T-helper 1 cell treated with Interleukin-12 subunit alpha and Interleukin-12 subunit beta and Interleukin-4 antibody, amounts not matched to agents 30 μg/mL and 1 μg/mL, for 36 hours (primary cell): ENCODE data around the gene FOXQ1.

Experiments
- H3K27ac Mint-ChIP-seq: one replicate; pipeline ENCODE4 v1.8.0; 2021; ENCODE audit warnings: mild to moderate bottlenecking, mixed read lengths
- H3K27me3 Mint-ChIP-seq: one replicate; pipeline ENCODE4 v1.8.0; 2021; ENCODE audit warnings: low read depth, mixed read lengths
- H3K36me3 Mint-ChIP-seq: one replicate; pipeline ENCODE4 v1.8.0; 2021; ENCODE audit warnings: low read depth, mixed read lengths
- H3K4me1 Mint-ChIP-seq: one replicate; pipeline ENCODE4 v1.8.0; 2021; ENCODE audit warnings: low read depth, mixed read lengths
- H3K4me3 Mint-ChIP-seq: one replicate; pipeline ENCODE4 v1.8.0; 2021; ENCODE audit warnings: mild to moderate bottlenecking, moderate library complexity, mixed read lengths
- H3K9me3 Mint-ChIP-seq: one replicate; pipeline ENCODE4 v1.8.0; 2021; ENCODE audit warnings: mixed read lengths

The FOXQ1 gene

DNA sequence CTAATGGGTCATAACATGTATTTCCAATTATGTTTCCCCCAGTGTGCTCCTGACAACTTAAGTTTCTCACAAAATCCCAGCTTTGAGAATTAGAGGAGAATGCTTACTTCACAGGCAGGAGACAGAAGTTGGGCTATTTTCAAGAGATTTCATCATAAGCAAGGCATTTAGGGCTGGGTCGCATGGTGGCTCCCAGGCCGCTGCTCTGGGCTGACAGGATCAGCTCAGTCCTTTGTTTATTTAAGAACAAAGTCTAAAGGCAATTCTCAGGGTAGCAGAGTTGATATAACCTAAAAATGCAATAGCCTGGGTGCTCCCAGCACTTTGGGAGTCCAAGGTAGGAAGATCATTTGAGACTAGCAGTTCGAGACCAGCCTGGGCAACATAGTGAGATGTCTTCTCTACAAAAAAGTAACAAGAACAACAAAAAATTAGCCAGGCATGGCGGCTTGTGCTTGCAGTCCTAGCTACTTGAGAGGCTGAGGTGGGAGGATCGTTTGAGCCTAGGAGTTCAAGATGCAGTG is 10.9 kb downstream of the FOXQ1 start:
- Mint-ChIP-seq H3K4me1 (no peaks in the 10 kb centered on the region), H3K36me3 (no peaks in the 10 kb centered on the region), H3K27ac (no peak overlapping the region), H3K4me3 (no peak overlapping the region), H3K27me3 (peaks cover 34% of the 10 kb centered on the region), H3K9me3 (peaks cover 4% of the 10 kb centered on the region)

DNA sequence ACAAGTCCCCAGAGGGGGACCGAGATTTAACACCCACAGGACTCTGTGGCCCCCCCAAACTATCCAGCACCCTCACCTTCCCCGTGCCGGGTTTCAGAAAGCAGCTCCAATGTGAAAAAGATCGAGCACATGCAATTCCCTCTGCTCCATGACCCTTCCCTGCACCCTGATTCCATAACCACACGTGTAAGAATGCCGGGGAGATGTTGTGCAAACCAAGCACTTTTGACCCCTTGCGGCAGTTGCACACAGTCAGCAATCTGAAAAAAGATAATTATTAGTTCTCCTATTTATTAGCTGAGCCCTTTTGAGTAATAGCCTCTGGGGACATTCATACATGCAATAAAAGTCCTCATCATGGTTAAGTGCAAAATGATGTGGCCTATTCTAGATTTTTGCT is 13.0 kb downstream of the FOXQ1 start:
- no peaks in the 10 kb centered on the region for H3K4me1 Mint-ChIP-seq
- H3K27ac Mint-ChIP-seq: no peak overlapping the region
- H3K27me3 Mint-ChIP-seq: peaks cover 27% of the 10 kb centered on the region
- no peak overlapping the region for H3K4me3 Mint-ChIP-seq
- H3K36me3 Mint-ChIP-seq: no peaks in the 10 kb centered on the region
- H3K9me3 Mint-ChIP-seq: no peaks in the 10 kb centered on the region

DNA sequence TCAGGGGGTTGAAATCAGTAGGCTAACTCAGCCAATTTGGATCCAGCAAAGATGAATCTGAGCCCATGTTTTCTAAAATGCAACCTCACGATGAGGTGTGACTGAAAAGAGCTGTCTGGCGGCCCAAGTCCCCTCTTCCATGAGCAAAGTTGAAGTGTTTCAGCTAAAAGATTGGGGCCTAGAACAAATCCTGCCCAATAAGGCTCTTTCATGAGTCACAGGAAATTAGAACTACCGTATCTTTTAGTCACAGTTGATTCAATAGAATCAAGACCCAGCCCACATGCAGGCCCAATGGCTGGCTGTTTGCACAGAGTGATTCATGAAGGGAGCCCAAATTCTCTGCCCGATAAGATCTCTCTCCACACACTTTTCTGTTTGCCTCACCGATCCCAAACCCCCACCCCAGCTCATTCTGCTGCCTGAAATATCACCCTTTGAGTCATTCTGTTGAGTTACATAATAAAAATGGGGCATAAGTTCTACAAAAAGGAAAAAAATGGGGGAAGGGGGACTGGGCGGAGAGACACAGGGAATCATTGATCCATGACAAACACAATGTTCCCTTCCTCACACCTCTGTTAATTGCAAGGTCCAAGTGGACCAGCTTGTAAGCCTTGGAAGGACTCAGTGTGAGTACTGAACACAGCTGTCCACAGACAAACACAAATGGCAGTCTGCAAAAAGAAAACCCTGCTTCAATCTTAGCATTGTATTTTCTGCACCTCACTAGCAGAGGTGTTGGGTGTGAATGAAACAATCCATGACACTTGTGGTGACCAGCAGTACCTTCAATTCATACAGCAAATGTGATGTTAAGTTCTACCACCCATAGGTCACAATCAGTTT is 13.8 kb downstream of the FOXQ1 start:
- no peak overlapping the region for H3K27ac Mint-ChIP-seq
- H3K36me3 Mint-ChIP-seq: no peaks in the 10 kb centered on the region
- H3K4me3 Mint-ChIP-seq: no peak overlapping the region
- peaks cover 27% of the 10 kb centered on the region for H3K27me3 Mint-ChIP-seq
- H3K4me1 Mint-ChIP-seq: no peaks in the 10 kb centered on the region
- H3K9me3 Mint-ChIP-seq: no peaks in the 10 kb centered on the region

DNA sequence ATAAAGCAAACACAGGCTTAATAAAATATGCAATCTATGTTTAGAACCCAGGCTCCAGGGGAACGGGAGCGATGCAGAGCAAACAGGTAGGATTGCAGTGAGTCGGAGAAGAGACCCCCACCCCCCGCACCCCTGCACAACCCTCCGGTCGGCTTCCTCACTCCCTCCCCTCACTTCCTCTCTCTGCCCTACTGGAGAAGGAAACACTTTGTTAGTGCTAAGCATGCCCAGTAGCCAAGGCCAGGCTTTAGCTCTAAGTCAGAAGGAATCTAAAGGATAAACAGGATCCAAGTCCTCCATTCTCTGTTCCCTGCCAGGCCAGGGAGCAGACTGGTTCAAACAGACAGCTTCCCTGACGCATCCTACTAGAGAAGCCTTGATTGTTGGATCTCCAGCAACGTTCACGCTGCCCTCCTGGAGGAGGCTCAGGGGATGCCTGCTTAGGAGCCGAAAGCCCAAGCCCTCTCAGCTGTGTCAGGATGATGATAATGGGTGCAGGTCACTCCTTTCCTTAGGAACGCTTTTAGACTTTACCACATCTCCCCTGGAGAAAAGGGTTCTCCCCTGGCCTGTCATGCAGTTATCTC is 14.7 kb downstream of the FOXQ1 start:
- Mint-ChIP-seq H3K4me3 (no peak overlapping the region), H3K4me1 (no peaks in the 10 kb centered on the region), H3K36me3 (no peaks in the 10 kb centered on the region), H3K9me3 (no peaks in the 10 kb centered on the region), H3K27ac (no peak overlapping the region), H3K27me3 (peaks cover 26% of the 10 kb centered on the region)

DNA sequence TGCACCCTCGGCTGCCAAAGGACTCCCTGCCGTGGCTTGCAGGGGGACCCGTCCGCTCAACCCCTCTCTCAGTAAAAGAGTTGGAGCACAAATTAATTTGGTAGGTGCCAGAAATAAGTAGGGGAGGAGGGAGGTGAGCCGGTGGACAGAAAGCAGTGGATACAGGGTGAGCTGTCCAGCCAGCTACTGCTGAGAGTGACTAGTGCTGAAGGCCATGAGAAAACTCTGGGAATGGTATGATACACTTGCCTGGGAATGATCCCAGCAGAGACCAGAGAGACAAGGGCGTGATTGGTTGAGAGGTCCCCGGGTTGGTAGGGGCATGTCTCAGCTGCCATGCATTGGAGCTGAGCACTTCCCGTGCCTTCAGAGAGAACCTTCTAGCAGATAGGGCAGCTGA is 15.7 kb downstream of the FOXQ1 start:
- H3K4me1 Mint-ChIP-seq: no peaks in the 10 kb centered on the region
- peaks cover 19% of the 10 kb centered on the region for H3K27me3 Mint-ChIP-seq
- H3K9me3 Mint-ChIP-seq: no peaks in the 10 kb centered on the region
- H3K4me3 Mint-ChIP-seq: no peak overlapping the region
- no peak overlapping the region for H3K27ac Mint-ChIP-seq
- H3K36me3 Mint-ChIP-seq: no peaks in the 10 kb centered on the region

DNA sequence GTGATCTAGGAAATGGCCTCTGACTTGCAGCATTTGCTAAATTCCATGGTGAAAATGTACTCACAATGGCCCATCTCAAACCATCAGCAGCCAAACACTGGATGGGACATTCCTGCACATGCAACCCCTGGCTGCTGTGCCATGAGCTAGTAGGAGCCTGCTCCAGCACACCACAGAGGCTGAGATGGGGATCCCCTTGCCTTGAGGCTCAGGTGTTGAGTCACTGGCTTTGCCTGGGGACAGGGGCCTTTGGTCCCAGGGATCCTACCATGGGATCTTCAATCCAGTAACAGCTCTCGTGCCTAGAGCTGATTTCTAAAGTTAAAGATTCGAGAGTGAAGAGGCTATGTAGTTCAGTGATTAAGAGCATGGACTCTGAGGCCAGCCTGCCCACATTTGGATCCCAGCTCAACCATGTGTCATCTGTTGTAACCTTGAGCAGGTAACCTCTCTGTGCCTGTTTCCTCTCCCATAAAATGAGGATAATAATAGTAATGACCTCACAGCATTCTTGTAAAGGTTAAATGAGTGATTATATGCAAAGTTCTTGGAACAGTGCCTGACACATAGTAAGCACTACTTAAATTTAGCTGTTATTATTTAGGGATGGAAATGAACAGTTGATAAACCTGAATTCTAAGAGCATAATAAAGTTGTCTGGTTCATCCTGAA is 16.4 kb downstream of the FOXQ1 start:
- no peaks in the 10 kb centered on the region for H3K36me3 Mint-ChIP-seq
- no peak overlapping the region for H3K27ac Mint-ChIP-seq
- peaks cover 18% of the 10 kb centered on the region for H3K27me3 Mint-ChIP-seq
- H3K4me3 Mint-ChIP-seq: no peak overlapping the region
- H3K4me1 Mint-ChIP-seq: no peaks in the 10 kb centered on the region
- H3K9me3 Mint-ChIP-seq: no peaks in the 10 kb centered on the region

DNA sequence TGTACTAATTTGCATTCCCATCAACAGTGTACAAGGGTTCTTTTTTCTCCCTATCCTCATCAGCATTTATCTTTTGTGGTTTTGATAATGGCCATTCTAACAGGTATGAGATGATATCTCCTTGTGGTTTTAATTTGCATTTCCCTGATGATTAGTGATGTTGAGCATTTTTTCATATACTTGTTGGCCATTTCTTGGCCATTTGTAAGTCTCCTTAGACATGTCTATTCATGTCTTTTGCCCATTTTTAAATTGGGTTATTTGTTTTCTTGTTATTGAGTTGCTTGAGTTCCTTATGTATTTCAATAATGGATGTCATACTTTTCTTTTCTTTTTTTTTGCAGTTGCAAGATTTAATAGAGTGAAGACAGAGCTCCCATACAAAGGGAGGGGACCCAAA is 17.8 kb downstream of the FOXQ1 start:
- Mint-ChIP-seq H3K9me3 (no peaks in the 10 kb centered on the region), H3K27me3 (peaks cover 22% of the 10 kb centered on the region), H3K4me3 (no peak overlapping the region), H3K36me3 (no peaks in the 10 kb centered on the region), H3K4me1 (no peaks in the 10 kb centered on the region), H3K27ac (no peak overlapping the region)

DNA sequence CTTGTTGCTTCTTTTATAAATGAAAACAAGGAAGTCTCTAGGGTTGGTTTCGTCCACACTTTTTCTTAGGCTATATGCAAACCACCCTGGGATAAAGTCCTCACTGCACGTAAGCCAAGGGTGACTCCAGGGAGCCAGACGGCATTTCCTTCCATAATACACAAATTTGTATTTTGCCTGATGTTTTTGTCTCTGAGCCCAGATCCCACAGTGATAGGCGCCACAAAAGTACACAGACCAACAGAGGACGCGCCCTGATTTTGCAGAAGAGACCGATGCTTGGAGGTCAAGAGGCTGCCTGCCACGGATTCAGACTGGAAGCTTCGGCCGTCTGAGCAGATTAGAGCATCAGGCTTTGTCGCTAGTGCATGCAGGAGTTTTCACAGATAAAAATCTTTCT is 22.8 kb downstream of the FOXQ1 start:
- Mint-ChIP-seq H3K4me1 (no peaks in the 10 kb centered on the region), H3K36me3 (no peaks in the 10 kb centered on the region), H3K4me3 (no peak overlapping the region), H3K9me3 (no peaks in the 10 kb centered on the region), H3K27me3 (peaks cover 17% of the 10 kb centered on the region), H3K27ac (no peak overlapping the region)

DNA sequence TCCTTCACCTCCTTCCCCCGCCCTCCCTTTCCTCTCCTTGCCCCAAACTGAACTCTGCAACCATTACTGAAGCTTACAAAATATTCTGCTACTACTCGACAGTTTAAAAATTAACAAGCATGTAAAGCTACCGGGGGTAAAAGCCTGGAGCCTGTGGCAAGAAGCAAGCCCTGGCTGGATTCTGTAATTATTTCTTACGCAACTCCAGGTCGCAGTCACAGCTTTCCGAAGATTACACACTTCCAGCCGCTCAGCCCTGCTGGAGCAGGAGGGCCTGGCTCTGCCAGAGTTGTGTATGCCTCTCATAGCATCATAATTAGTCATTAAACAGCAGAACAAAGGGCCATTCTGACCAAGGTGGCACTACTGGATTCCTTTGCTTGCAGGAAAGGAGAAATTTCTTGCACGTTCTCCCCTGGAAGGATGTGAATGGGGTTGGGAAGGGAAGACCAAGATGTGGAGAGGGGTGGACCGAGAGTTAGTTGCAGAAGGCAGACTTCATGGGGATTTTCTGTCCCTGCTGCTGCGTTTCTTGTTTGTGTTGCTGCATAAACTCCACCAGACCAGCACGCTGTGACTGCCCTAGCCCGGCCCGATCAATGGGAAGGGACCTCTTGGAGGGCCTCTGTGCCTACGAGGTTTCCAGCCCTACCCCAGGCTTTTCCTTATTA is 23.6 kb downstream of the FOXQ1 start:
- no peaks in the 10 kb centered on the region for H3K9me3 Mint-ChIP-seq
- H3K27me3 Mint-ChIP-seq: peaks cover 17% of the 10 kb centered on the region
- H3K36me3 Mint-ChIP-seq: no peaks in the 10 kb centered on the region
- H3K27ac Mint-ChIP-seq: no peak overlapping the region
- no peaks in the 10 kb centered on the region for H3K4me1 Mint-ChIP-seq
- no peak overlapping the region for H3K4me3 Mint-ChIP-seq

DNA sequence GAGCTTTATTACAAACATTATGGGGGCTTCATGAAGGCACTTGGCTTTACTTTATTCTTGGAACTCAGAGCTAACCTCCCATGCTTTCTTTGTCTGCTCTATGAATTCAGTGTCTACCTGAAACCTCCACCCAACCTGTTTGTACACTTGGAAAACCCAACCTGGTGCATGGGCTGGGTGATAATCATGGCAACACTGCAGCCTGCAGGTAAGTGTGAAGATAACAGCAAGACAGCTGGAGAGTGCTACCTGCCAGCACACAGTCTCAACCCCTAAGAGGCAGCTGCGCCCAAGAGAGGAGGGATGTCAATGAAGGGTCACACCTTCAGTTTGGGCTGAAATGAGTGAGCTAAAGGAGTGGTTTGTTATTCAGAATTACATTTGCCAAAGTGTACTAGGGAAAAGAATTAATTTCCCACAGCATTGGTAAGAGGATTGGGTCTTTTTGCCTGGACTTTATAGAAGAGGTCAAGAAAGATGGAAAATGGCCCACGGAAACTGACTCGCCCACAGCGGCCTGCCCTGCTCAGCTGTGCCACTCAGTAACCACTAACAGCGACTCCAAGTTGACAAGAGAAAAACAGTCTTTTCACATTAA is 24.4 kb downstream of the FOXQ1 start:
- no peak overlapping the region for H3K27ac Mint-ChIP-seq
- H3K4me1 Mint-ChIP-seq: no peaks in the 10 kb centered on the region
- H3K4me3 Mint-ChIP-seq: no peak overlapping the region
- H3K36me3 Mint-ChIP-seq: no peaks in the 10 kb centered on the region
- H3K9me3 Mint-ChIP-seq: no peaks in the 10 kb centered on the region
- H3K27me3 Mint-ChIP-seq: peaks cover 20% of the 10 kb centered on the region

DNA sequence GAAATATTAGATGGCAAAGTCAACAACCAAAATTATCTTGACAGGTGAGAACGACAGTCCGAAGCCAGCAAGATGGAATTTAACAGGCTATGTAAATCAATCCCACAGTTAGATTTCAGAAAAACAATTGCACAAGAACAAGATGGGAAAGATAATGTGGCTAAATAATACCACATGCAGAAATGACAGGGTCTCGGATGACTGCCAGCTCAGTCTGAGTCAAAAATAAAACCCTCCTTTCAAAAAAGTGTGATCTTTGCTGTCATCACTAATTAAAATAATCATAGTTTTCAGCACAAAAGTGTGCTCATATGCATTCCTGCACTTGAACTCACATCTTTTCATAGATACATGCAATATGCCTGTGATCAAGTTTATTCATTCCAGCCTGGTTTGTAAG is 25.9 kb downstream of the FOXQ1 start:
- no peak overlapping the region for H3K27ac Mint-ChIP-seq
- no peaks in the 10 kb centered on the region for H3K36me3 Mint-ChIP-seq
- no peaks in the 10 kb centered on the region for H3K9me3 Mint-ChIP-seq
- peaks cover 24% of the 10 kb centered on the region for H3K27me3 Mint-ChIP-seq
- no peak overlapping the region for H3K4me3 Mint-ChIP-seq
- H3K4me1 Mint-ChIP-seq: no peaks in the 10 kb centered on the region

DNA sequence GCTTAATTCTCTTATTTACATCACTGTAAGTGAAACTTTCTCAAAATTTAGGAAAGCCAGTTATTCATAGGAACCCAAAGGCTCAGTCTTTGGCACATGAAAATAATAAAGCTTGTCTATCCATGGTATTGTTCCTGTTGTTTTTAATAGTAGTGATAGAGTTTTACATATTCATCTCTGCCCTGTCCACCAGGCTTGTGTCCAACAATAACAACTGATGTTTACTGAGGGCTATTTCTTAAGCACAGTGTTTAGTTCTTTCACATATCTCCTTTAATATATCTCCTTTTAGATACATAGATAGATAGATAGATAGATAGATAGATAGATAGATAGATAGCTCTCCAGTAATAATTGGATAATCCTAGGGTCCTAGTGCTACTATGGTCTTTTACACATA is 34.2 kb downstream of the FOXQ1 start:
- Mint-ChIP-seq H3K4me1 (no peaks in the 10 kb centered on the region), H3K27ac (no peak overlapping the region), H3K36me3 (peaks cover 4% of the 10 kb centered on the region), H3K9me3 (peaks cover 15% of the 10 kb centered on the region), H3K27me3 (peaks cover 48% of the 10 kb centered on the region), H3K4me3 (no peak overlapping the region)

DNA sequence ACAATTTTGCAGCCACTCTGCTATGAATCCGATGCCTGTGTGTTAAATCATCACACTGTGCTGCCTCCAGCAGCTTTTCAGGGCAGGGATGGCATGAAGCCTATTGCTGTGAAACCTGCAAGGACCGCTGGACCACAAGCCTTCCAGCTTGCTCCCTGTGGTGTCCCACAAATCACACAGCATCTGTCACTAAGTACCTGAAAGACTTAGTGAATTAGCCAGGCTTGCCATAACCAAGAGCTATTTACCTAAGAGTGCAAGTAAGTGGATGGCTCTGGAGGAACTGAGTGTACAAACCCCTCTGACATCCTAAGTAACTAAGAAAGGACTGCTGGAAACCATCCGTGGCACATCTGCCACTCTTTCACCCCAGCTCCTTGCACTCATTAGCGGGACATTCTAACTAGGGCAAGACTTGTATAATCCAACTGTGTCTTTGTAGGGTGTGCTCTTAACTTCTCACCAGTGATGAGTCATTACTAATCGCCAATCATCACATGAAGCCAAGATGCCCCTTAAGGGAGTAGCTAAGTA is 34.7 kb downstream of the FOXQ1 start:
- Mint-ChIP-seq H3K9me3 (peaks cover 20% of the 10 kb centered on the region), H3K27ac (no peak overlapping the region), H3K36me3 (peaks cover 4% of the 10 kb centered on the region), H3K27me3 (peaks cover 49% of the 10 kb centered on the region), H3K4me3 (no peak overlapping the region), H3K4me1 (no peaks in the 10 kb centered on the region)

DNA sequence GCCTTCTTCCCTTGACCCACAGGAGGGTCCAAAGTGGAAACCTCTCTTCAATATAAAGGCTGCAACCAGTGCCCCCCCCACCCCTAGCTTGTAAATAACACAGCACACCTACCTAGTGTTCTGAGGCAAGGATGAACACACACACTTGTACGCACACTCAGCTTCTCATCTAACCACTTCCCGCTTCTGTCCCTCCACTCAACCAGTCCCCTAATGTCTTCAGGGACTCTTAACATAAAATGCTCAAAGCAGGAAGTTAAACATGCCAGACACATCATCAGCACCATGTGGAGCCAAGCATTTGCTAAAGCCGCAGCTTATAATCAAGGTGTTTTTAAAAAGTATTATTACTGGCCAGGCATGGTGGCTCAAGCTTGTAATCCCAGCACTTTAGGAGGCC is 35.3 kb downstream of the FOXQ1 start:
- Mint-ChIP-seq H3K9me3 (peaks cover 24% of the 10 kb centered on the region), H3K4me3 (no peak overlapping the region), H3K27me3 (peaks cover 46% of the 10 kb centered on the region), H3K27ac (no peak overlapping the region), H3K4me1 (no peaks in the 10 kb centered on the region), H3K36me3 (peaks cover 4% of the 10 kb centered on the region)
